GM12865 (cell line): Measurements from ENCODE around the gene MBNL2.

Experiments used
- DNase-seq: peaks from one replicate; pipeline ENCODE4 v3.0.0; 2010; ENCODE audit warnings: low read depth
- H3K4me3 ChIP-seq: 2 replicates; pipeline ENCODE4 v1.5.1; 2011; ENCODE audit warnings: mild to moderate bottlenecking, low read depth, low read length, control low read depth
- TF ChIP-seq, protein P1 (sequence below): IDR thresholded peaks from 2 replicates; pipeline ENCODE4 v1.5.1; 2011; ENCODE audit warnings: low read length, control low read depth, low read depth, inconsistent platforms; ENCODE audit not compliant: insufficient read depth; ENCODE audit errors: missing control alignments

Gene MBNL2

GRCh38 chr13:97430296-97430695, 208.2 kb downstream of the MBNL2 start:
- no peak for DNase-seq
- TF ChIP-seq, protein P1, sequence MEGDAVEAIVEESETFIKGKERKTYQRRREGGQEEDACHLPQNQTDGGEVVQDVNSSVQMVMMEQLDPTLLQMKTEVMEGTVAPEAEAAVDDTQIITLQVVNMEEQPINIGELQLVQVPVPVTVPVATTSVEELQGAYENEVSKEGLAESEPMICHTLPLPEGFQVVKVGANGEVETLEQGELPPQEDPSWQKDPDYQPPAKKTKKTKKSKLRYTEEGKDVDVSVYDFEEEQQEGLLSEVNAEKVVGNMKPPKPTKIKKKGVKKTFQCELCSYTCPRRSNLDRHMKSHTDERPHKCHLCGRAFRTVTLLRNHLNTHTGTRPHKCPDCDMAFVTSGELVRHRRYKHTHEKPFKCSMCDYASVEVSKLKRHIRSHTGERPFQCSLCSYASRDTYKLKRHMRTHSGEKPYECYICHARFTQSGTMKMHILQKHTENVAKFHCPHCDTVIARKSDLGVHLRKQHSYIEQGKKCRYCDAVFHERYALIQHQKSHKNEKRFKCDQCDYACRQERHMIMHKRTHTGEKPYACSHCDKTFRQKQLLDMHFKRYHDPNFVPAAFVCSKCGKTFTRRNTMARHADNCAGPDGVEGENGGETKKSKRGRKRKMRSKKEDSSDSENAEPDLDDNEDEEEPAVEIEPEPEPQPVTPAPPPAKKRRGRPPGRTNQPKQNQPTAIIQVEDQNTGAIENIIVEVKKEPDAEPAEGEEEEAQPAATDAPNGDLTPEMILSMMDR: no peak
- no peak overlapping the region for H3K4me3 ChIP-seq

- DNase-seq: no peak
- H3K4me3 ChIP-seq: peak overlapping the region; percentile 86; the same call in 1 of the 2 replicates
- TF ChIP-seq, protein P1: no peak
These were observed 209.1 kb downstream of the MBNL2 start for GRCh38 chr13:97431171-97431764.

GRCh38 chr13:97432232-97432916, 210.2 kb downstream of the MBNL2 start:
- TF ChIP-seq, protein P1: no peak
- DNase-seq: peak; percentile 28
- H3K4me3 ChIP-seq: peak overlapping the region; percentile 86

DNA sequence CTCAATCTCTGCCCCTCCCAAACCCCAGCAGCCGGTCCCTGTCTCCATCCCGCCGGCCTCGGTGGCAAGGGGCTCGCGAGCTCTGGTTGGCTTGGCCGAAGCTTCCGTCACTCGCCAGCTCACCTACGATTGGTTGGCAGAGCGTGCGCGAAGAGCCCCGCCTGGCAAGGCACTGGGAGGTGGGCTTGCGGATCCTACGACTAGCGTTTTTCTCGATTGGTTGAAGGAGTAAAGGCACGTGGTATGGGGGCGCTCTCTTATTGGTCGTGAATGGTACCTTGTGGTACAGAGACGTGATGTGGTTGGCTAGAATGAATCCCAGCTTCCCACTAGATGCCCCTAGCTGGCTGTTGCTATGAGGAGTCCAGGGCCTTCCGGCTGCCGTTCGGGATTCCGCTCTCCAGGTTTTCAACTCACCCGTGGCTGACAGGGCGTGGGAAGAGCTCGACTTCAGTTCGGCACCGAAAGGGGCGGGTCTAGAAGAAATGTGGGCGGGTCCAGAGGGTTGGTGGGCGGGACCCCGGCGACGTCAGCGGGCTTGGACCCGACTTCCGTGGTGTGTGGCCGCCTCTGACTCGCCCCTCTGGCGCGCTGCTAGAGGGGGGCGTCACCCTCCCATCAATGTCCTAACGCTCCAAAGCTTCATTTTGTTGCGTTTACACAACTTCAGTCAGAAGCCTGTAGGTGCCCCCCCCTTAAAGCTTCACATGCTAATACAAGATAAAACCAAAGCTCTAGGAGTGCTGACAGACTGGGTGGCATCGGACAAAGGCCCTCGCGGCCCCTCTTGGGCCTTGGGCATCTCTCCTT, 211.0 kb downstream of the MBNL2 start:
- peak overlapping the region; percentile 99 for H3K4me3 ChIP-seq
- DNase-seq: peak; percentile 100
- TF ChIP-seq, protein P1: no peak

- TF ChIP-seq, protein P1: peak; percentile 6
- peak; percentile 96 for DNase-seq
- peak within 1 kb of the TSS; percentile 99 for H3K4me3 ChIP-seq
These were observed 211.7 kb downstream of the MBNL2 start, which contains the start of gene RAP2A for GRCh38 chr13:97433727-97434396. TSS of gene RAP2A (plus strand) at chr13:97434169. CDS start at chr13:97434471, 302 bp downstream.

DNA sequence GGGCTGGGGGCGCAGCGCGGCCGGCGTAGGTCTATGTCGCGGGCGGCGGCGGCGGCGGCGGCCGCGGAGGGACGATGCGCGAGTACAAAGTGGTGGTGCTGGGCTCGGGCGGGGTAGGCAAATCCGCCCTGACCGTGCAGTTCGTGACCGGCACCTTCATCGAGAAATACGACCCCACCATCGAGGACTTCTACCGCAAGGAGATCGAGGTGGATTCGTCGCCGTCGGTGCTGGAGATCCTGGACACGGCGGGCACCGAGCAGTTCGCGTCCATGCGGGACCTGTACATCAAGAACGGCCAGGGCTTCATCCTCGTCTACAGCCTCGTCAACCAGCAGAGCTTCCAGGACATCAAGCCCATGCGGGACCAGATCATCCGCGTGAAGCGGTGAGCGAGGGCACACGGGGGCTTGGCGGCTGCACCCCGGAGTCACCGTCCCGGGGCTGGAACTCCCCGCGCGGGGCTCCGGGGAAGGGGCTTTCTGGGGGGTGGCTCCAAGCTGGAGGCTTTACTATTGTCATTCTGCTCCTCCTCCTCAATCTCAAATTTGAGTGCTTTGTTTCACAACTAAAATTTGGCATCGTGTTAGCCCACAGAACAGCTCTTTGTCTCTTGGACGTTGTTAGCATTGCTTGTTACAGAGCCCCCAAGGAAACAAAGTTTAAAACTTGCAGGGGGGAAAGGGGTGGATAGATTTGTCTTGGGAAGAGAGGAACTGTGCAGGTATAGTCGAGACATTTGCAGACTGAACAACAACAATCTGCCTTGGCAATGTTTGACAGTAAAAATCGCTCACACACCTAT, 212.5 kb downstream of the MBNL2 start:
- TF ChIP-seq, protein P1: no peak
- DNase-seq: peak; percentile 52
- peak overlapping the region; percentile 96 for H3K4me3 ChIP-seq
